Fibroblast of lung (primary cell): ENCODE results near the gene FOXP2. TPM values are rescaled to one million over a fixed set of nuclear protein-coding genes. Genes with fewer than 3 reads are reported as not detected.
A peak's percentile ranks its signal among the peaks of the same experiment; 100 is the strongest.

Source experiments
- DNase-seq, 2 donors: peaks; one replicate each; pipeline versions ENCODE4 v3.0.0 to v3.0.0-alpha.2; 2010; ENCODE audit warnings: low read depth in 2 of 2
- H2AFZ ChIP-seq: 2 replicates; pipeline ENCODE4 v1.5.1; 2012; ENCODE audit warnings: low read length, control low read depth, inconsistent platforms
- H3K27ac ChIP-seq: 2 replicates; pipeline ENCODE4 v1.5.1; 2011; ENCODE audit warnings: low read length, control low read depth; ENCODE audit not compliant: insufficient read depth
- H3K27me3 ChIP-seq: 2 replicates; pipeline ENCODE4 v1.5.1; 2011; ENCODE audit warnings: mild to moderate bottlenecking, low read length; ENCODE audit not compliant: control insufficient read depth, insufficient read depth
- H3K36me3 ChIP-seq: 2 replicates; pipeline ENCODE4 v1.5.1; 2011; ENCODE audit warnings: low read length; ENCODE audit not compliant: control insufficient read depth, insufficient read depth
- H3K4me1 ChIP-seq: 2 replicates; pipeline ENCODE4 v1.5.1; 2011; ENCODE audit warnings: low read length; ENCODE audit not compliant: control insufficient read depth, insufficient read depth; ENCODE audit errors: extremely low read depth
- H3K4me2 ChIP-seq: 2 replicates; pipeline ENCODE4 v1.5.1; 2011; ENCODE audit warnings: low read length, control low read depth; ENCODE audit not compliant: insufficient read depth; ENCODE audit errors: extremely low read depth
- H3K4me3 ChIP-seq, 4 experiments: fragments of 200-600 bp in 1 of 4; sonication (generic) in 1 of 4; replicated peaks in 1 of 4; 2 replicates each; pipeline ENCODE4 v1.5.1; 2011 to 2016; ENCODE audit warnings: low read length in 4 of 4, low read depth in 3 of 4, mild to moderate bottlenecking in 3 of 4, control low read depth in 2 of 4, inconsistent platforms in 1 of 4, mixed read lengths in 1 of 4; ENCODE audit not compliant: insufficient read depth in 1 of 4; ENCODE audit errors: control extremely low read depth in 1 of 4
- H3K79me2 ChIP-seq: 2 replicates; pipeline ENCODE4 v1.5.1; 2012; ENCODE audit warnings: mild to moderate bottlenecking, low read length, inconsistent platforms; ENCODE audit not compliant: control insufficient read depth, insufficient read depth
- H3K9ac ChIP-seq: 2 replicates; pipeline ENCODE4 v1.5.1; 2011; ENCODE audit warnings: mild to moderate bottlenecking, low read length, control low read depth; ENCODE audit not compliant: insufficient read depth
- H3K9me3 ChIP-seq: 2 replicates; pipeline ENCODE4 v1.5.1; 2012; ENCODE audit warnings: low read depth, low read length; ENCODE audit not compliant: control insufficient read depth, insufficient read depth
- H4K20me1 ChIP-seq: 2 replicates; pipeline ENCODE4 v1.5.1; 2011; ENCODE audit warnings: low read length; ENCODE audit not compliant: control insufficient read depth, insufficient read depth; ENCODE audit errors: extremely low read depth
- EZH2 ChIP-seq: IDR thresholded peaks from 2 replicates; pipeline ENCODE4 v1.5.1; 2012; ENCODE audit warnings: low read length, control low read depth, mild to moderate bottlenecking; ENCODE audit errors: missing control alignments
- polyA plus RNA-seq, 2 donors: library from polyadenylated mRNA; depleted of rRNA in 1 of 2; stranded (reverse) in 1 of 2; unstranded in 1 of 2; fragments of >200 nt; gene quantifications; 2 replicates each; pipeline ENCODE4 v1.2.1, GENCODE V29; 2011 to 2012; ENCODE audit warnings: missing spikeins in 1 of 2
- total RNA-seq: library from RNA; depleted of rRNA; stranded (reverse); fragments of >200 nt; gene quantifications from 2 replicates; pipeline ENCODE4 v1.2.1, GENCODE V29; 2014
- TF ChIP-seq, protein P1 (sequence below), 2 donors: IDR thresholded peaks in 1 of 2; conservative IDR thresholded peaks in 1 of 2; 1 replicate in 1 of 2; 2 replicates in 1 of 2; pipeline ENCODE4 v1.5.1; 2011 to 2012; ENCODE audit warnings: low read length in 2 of 2, control low read depth in 1 of 2, inconsistent platforms in 1 of 2, low read depth in 1 of 2, mild to moderate bottlenecking in 1 of 2

The FOXP2 gene
- total and polyA plus RNA-seq, 2 donors (not counting 1 experiment from before 2014, with no cell fraction given) = 2.8 to 8.4 TPM

DNA sequence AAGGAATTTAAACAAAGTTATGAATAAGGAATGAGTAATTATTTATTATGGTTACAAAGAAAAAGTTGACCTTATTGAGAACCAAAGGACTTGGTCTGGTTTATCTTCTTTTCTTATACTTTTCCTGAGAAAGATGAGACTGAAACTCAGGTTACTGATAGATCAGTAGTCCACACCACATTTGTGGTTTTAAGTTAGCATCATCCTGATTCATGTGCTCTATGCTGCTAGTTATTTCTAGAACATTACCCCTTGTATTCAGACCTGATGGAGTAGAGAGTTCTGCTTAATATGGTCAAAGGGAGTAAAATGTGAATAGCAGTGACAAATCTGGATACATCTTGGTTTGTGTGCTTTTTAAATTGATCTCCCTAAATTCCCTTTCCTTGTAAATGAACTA is 63.8 kb downstream of the FOXP2 start:
- H3K4me2 ChIP-seq = no peak overlapping the region
- H3K9ac ChIP-seq = no peak overlapping the region
- H3K4me1 ChIP-seq = no peaks in the 10 kb centered on the region
- TF ChIP-seq EZH2 = no peak
- TF ChIP-seq, protein P1, sequence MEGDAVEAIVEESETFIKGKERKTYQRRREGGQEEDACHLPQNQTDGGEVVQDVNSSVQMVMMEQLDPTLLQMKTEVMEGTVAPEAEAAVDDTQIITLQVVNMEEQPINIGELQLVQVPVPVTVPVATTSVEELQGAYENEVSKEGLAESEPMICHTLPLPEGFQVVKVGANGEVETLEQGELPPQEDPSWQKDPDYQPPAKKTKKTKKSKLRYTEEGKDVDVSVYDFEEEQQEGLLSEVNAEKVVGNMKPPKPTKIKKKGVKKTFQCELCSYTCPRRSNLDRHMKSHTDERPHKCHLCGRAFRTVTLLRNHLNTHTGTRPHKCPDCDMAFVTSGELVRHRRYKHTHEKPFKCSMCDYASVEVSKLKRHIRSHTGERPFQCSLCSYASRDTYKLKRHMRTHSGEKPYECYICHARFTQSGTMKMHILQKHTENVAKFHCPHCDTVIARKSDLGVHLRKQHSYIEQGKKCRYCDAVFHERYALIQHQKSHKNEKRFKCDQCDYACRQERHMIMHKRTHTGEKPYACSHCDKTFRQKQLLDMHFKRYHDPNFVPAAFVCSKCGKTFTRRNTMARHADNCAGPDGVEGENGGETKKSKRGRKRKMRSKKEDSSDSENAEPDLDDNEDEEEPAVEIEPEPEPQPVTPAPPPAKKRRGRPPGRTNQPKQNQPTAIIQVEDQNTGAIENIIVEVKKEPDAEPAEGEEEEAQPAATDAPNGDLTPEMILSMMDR (conservative IDR thresholded peaks at IDR 0.05 in 1 of 2, IDR thresholded peaks at IDR 0.05 in 1 of 2; ENCODE audit: low read depth in 1 of 2, low read length in 2 of 2) = no peak
- no peak overlapping the region for H3K27ac ChIP-seq
- no peaks in the 10 kb centered on the region for H3K36me3 ChIP-seq
- DNase-seq = peak; percentile 28 to 42
- H3K27me3 ChIP-seq = no peaks in the 10 kb centered on the region
- H3K9me3 ChIP-seq = no peaks in the 10 kb centered on the region
- no peaks in the 10 kb centered on the region for H3K79me2 ChIP-seq
- no peak overlapping the region for H3K4me3 ChIP-seq
- H4K20me1 ChIP-seq = no peaks in the 10 kb centered on the region
- H2AFZ ChIP-seq = no peak overlapping the region

DNA sequence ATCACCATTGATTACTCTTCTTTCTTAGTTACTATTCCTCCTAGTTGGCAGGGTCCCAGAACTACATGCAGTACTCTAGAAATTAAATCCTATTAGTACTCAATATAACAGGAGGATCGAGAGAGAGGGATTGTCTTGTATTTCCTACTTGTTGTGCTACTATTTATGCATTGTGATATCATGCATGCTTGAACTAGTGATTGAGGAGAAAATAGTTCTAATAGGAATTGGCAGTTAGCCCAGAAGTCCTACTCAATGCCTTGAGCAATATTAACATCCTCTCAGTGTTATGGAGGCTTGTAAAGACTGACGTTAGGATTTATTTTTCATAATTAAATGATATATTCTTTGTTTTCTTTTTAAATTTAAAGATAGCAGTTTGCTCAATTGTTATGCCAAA is 67.4 kb downstream of the FOXP2 start:
- Histone ChIP-seq H2AFZ (no peak overlapping the region), H3K9ac (no peak overlapping the region), H3K27me3 (no peaks in the 10 kb centered on the region), H3K4me2 (no peak overlapping the region), H3K9me3 (no peaks in the 10 kb centered on the region), H4K20me1 (no peaks in the 10 kb centered on the region), H3K79me2 (no peaks in the 10 kb centered on the region), H3K4me1 (no peaks in the 10 kb centered on the region), H3K27ac (no peak overlapping the region), H3K36me3 (no peaks in the 10 kb centered on the region), H3K4me3 (no peak overlapping the region)
- peak; percentile 23 to 89 for DNase-seq
- TF ChIP-seq EZH2 = no peak
- TF ChIP-seq, protein P1 (conservative IDR thresholded peaks at IDR 0.05 in 1 of 2, IDR thresholded peaks at IDR 0.05 in 1 of 2; ENCODE audit: low read depth in 1 of 2, low read length in 2 of 2) = no peak

DNA sequence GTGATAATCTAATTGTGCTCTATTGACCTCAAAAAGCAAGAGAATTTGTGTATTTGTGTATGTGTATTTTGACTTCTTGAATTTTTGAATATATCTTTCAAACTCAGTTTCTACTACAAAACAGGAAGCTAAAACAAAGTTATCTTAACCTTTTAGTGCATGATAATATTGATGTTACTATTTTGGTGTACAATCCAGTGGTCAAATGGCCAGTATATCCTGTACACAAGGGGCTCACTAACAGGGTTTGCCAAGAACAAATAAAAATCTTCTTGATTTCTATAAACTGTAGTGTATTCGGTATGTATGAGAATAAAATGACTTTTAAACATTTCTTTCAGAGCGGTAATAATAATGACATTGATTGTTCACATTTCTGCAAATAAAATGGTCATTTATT is 69.6 kb downstream of the FOXP2 start:
- Histone ChIP-seq H3K36me3 (no peaks in the 10 kb centered on the region), H3K9me3 (no peaks in the 10 kb centered on the region), H3K27ac (no peak overlapping the region), H2AFZ (no peak overlapping the region), H3K4me2 (no peak overlapping the region), H4K20me1 (no peaks in the 10 kb centered on the region), H3K4me3 (no peak overlapping the region), H3K4me1 (no peaks in the 10 kb centered on the region), H3K27me3 (no peaks in the 10 kb centered on the region), H3K9ac (no peak overlapping the region), H3K79me2 (no peaks in the 10 kb centered on the region)
- DNase-seq = no peak
- no peak for TF ChIP-seq EZH2
- TF ChIP-seq, protein P1 (conservative IDR thresholded peaks at IDR 0.05 in 1 of 2, IDR thresholded peaks at IDR 0.05 in 1 of 2; ENCODE audit: low read depth in 1 of 2, low read length in 2 of 2) = no peak
